Thyroid gland (tissue), 4 donors: ENCODE data around the gene SLC12A3. TPM values are rescaled to one million over a fixed set of nuclear protein-coding genes. Genes with fewer than 3 reads are reported as not detected.

Source experiments
- DNase-seq, 2 donors: peaks; one replicate each; pipeline ENCODE4 v3.0.0-alpha.2; 2019
- H3K27ac ChIP-seq, 3 donors: fragments of 200-600 bp; sonication (generic); 1 replicate in 2 of 3; 2 replicates in 1 of 3; pipeline ENCODE4 v1.5.1; 2016 to 2019; ENCODE audit warnings: mild to moderate bottlenecking in 1 of 3, moderate library complexity in 1 of 3
- H3K27me3 ChIP-seq: fragments of 200-600 bp; sonication (generic); one replicate; pipeline ENCODE4 v1.5.1; 2019
- H3K36me3 ChIP-seq, 2 donors: fragments of 200-600 bp; sonication (generic); one replicate each; pipeline ENCODE4 v1.5.1; 2016 to 2019
- H3K4me1 ChIP-seq, 2 donors: fragments of 200-600 bp; sonication (generic); one replicate each; pipeline ENCODE4 v1.5.1; 2017 to 2019
- H3K4me3 ChIP-seq, 3 donors: fragments of 200-600 bp; sonication (generic); replicated peaks in 1 of 3; 1 replicate in 2 of 3; 2 replicates in 1 of 3; pipeline ENCODE4 v1.5.1; 2016; ENCODE audit warnings: mild to moderate bottlenecking in 1 of 3
- H3K9me3 ChIP-seq: fragments of 200-600 bp; sonication (generic); one replicate; pipeline ENCODE4 v1.5.1; 2017
- CTCF ChIP-seq, 6 experiments: fragments of 200-600 bp in 3 of 6; fragments of 450-650 bp in 3 of 6; sonication (generic) in 3 of 6; IDR thresholded peaks; one replicate each; pipeline ENCODE4 v1.5.1; 2016 to 2019; ENCODE audit warnings: antibody characterized with exemption in 6 of 6, mild to moderate bottlenecking in 2 of 6, inconsistent platforms in 1 of 6, moderate library complexity in 1 of 6
- POLR2A ChIP-seq, 2 donors: fragments of 450-650 bp; IDR thresholded peaks; one replicate each; pipeline ENCODE4 v1.6.1; 2017; ENCODE audit warnings: antibody characterized with exemption in 2 of 2, mild to moderate bottlenecking in 2 of 2, moderate library complexity in 1 of 2
- WGBS, 2 donors: methylation state at CpG; one replicate each; pipeline ENCODE4 v1.1.5; 2017; 5-methylcytosine and 5-hydroxymethylcytosine counted together
- intact Hi-C: fragments of 100-400 bp; cut with DNase I; formaldehyde crosslinking; loops from one replicate; pipeline ENCODE4 v1.15.1; 2023
- total RNA-seq, 4 donors: library from RNA; depleted of rRNA; stranded (reverse); fragments of >200 nt; gene quantifications; one replicate each; pipeline ENCODE4 v1.2.3, GENCODE V29; 2016

Gene SLC12A3
- total RNA-seq, 4 donors from 2014 or later = not detected

- H3K4me1 ChIP-seq = no peaks in the 10 kb centered on the region
- no peak overlapping the region for H3K4me3 ChIP-seq
- WGBS, 2 donors = 93 to 98% methylated on average over 12 of the region's 12 CpGs
- H3K9me3 ChIP-seq = no peaks in the 10 kb centered on the region
- DNase-seq = no peak
- H3K36me3 ChIP-seq = peaks cover 4 to 27% of the 10 kb centered on the region in 2 donors
- no peak for TF ChIP-seq CTCF (IDR thresholded peaks at IDR 0.05)
- TF ChIP-seq POLR2A (IDR thresholded peaks at IDR 0.05) = no peak
- intact Hi-C loops = no loop called here
- no peak overlapping the region for H3K27ac ChIP-seq
- H3K27me3 ChIP-seq = no peaks in the 10 kb centered on the region
Measured at GRCh38 chr16:56823081-56823733, 41.8 kb upstream of the SLC12A3 start.

- intact Hi-C loops = no loop called here
- no peak for TF ChIP-seq POLR2A (IDR thresholded peaks at IDR 0.05)
- TF ChIP-seq CTCF (IDR thresholded peaks at IDR 0.05) = peak in 4 of 6 experiments; percentile 28 to 54 (median 40)
- H3K36me3 ChIP-seq = peaks cover 4 to 26% of the 10 kb centered on the region in 2 donors
- DNase-seq = peak; percentile 64 to 74
- no peaks in the 10 kb centered on the region for H3K9me3 ChIP-seq
- no peaks in the 10 kb centered on the region for H3K27me3 ChIP-seq
- 51 to 55% methylated on average over 3 of the region's 3 CpGs for WGBS, 2 donors
- H3K4me3 ChIP-seq = no peak overlapping the region
- peak overlapping the region in 1 of 3 donors; percentile 50 for H3K27ac ChIP-seq
- no peaks in the 10 kb centered on the region for H3K4me1 ChIP-seq
Measured at GRCh38 chr16:56824331-56824730, 40.7 kb upstream of the SLC12A3 start.

- Histone ChIP-seq H3K4me1 (no peaks in the 10 kb centered on the region), H3K4me3 (no peak overlapping the region), H3K27me3 (no peaks in the 10 kb centered on the region), H3K9me3 (no peaks in the 10 kb centered on the region), H3K27ac (peak overlapping the region in 1 of 3 donors; percentile 50), H3K36me3 (peaks cover 4 to 21% of the 10 kb centered on the region in 2 donors)
- 95 to 98% methylated on average over 3 of the region's 3 CpGs for WGBS, 2 donors
- intact Hi-C loops = no loop called here
- TF ChIP-seq POLR2A (IDR thresholded peaks at IDR 0.05) (no peak), CTCF (IDR thresholded peaks at IDR 0.05) (no peak)
- DNase-seq = no peak
Measured at GRCh38 chr16:56824804-56825203, 40.2 kb upstream of the SLC12A3 start.

- peaks cover 4 to 25% of the 10 kb centered on the region in 2 donors for H3K36me3 ChIP-seq
- DNase-seq = no peak
- no peaks in the 10 kb centered on the region for H3K9me3 ChIP-seq
- no peaks in the 10 kb centered on the region for H3K27me3 ChIP-seq
- no peaks in the 10 kb centered on the region for H3K4me1 ChIP-seq
- intact Hi-C loops = no loop called here
- H3K27ac ChIP-seq = no peak overlapping the region
- no peak overlapping the region for H3K4me3 ChIP-seq
- TF ChIP-seq POLR2A (IDR thresholded peaks at IDR 0.05) (no peak), CTCF (IDR thresholded peaks at IDR 0.05) (no peak)
Measured at GRCh38 chr16:56825826-56826225, 39.2 kb upstream of the SLC12A3 start.

GRCh38 chr16:56828647-56829046, 36.4 kb upstream of the SLC12A3 start:
- no peak overlapping the region for H3K27ac ChIP-seq
- H3K36me3 ChIP-seq = peaks cover 25 to 27% of the 10 kb centered on the region in 2 donors
- intact Hi-C loops = no loop called here
- no peaks in the 10 kb centered on the region for H3K9me3 ChIP-seq
- no peak overlapping the region for H3K4me3 ChIP-seq
- no peaks in the 10 kb centered on the region for H3K27me3 ChIP-seq
- TF ChIP-seq POLR2A (IDR thresholded peaks at IDR 0.05) = no peak
- TF ChIP-seq CTCF (IDR thresholded peaks at IDR 0.05) = no peak
- 92 to 100% methylated on average over 1 of the region's 1 CpG for WGBS, 2 donors
- no peak for DNase-seq
- no peaks in the 10 kb centered on the region for H3K4me1 ChIP-seq
